Endothelial cell of umbilical vein (primary cell): ENCODE results near the gene NFATC1. TPM values are rescaled to one million over a fixed set of nuclear protein-coding genes. Genes with fewer than 3 reads are reported as not detected.

Experiments used
- BruUV-seq: library from RNA; stranded (reverse); fragments of 400-500 nt; replicated peaks from 2 replicates; lab custom pipeline; 2021; lab: Mats Ljungman, UMichigan
- CTCF ChIA-PET: fragments of 300-600, 350-600 bp; sonication (Branson Sonifier 250); formaldehyde crosslinking; loops from one replicate; lab custom pipeline; 2021; ENCODE audit warnings: antibody characterized with exemption, inconsistent platforms; lab: Charles Lee
- POLR2A ChIA-PET: fragments of 300-600, 350-600 bp; sonication (Branson Sonifier 250); formaldehyde crosslinking; loops from one replicate; lab custom pipeline; 2021; ENCODE audit warnings: antibody characterized with exemption, inconsistent platforms; lab: Charles Lee
- DNase-seq: peaks from one replicate; pipeline ENCODE4 v3.0.0-alpha.2; 2011; ENCODE audit warnings: low read depth, low spot score
- FAIRE-seq: peaks from 2 replicates; lab custom pipeline; 2011; peaks lifted over from hg19 to GRCh38; lab: Jason Lieb, UNC
- H2AFZ ChIP-seq: 2 replicates; pipeline ENCODE4 v1.6.0; 2012; ENCODE audit warnings: low read depth, low read length, control low read depth, inconsistent platforms
- H3K27ac ChIP-seq: 2 replicates; pipeline ENCODE4 v1.5.1; 2011; ENCODE audit warnings: low read depth, mild to moderate bottlenecking, control low read depth, low read length, moderate library complexity; ENCODE audit not compliant: insufficient read depth
- H3K27me3 ChIP-seq, 2 experiments: 2 replicates each; pipeline versions ENCODE4 v1.6.0 to v1.6.1; 2011; ENCODE audit warnings: low read length in 2 of 2, mixed read lengths in 1 of 2; ENCODE audit not compliant: control insufficient read depth in 2 of 2, insufficient read depth in 2 of 2
- H3K36me3 ChIP-seq, 2 experiments: 2 replicates in 1 of 2; 3 replicates in 1 of 2; pipeline ENCODE4 v1.5.1; 2011; ENCODE audit warnings: low read length in 2 of 2, mild to moderate bottlenecking in 1 of 2, moderate library complexity in 1 of 2; ENCODE audit not compliant: control insufficient read depth in 2 of 2, insufficient read depth in 2 of 2; ENCODE audit errors: extremely low read depth in 1 of 2
- H3K4me1 ChIP-seq: 3 replicates; pipeline ENCODE4 v1.5.1; 2011; ENCODE audit warnings: mild to moderate bottlenecking, low read length; ENCODE audit not compliant: control insufficient read depth, insufficient read depth; ENCODE audit errors: extremely low read depth
- H3K4me2 ChIP-seq: 2 replicates; pipeline ENCODE4 v1.6.1; 2011; ENCODE audit warnings: low read length, control low read depth, mixed read lengths; ENCODE audit not compliant: insufficient read depth
- H3K4me3 ChIP-seq, 3 experiments: fragments of 200-600 bp in 1 of 3; sonication (generic), shearing (Covaris generic) in 1 of 3; replicated peaks in 1 of 3; 2 replicates each; pipeline ENCODE4 v1.5.1; 2011 to 2016; ENCODE audit warnings: control low read depth in 3 of 3, low read length in 3 of 3, mild to moderate bottlenecking in 2 of 3, inconsistent platforms in 1 of 3, low read depth in 1 of 3, moderate library complexity in 1 of 3; ENCODE audit not compliant: insufficient read depth in 1 of 3
- H3K79me2 ChIP-seq: 2 replicates; pipeline ENCODE4 v1.6.0; 2012; ENCODE audit warnings: low read length, inconsistent platforms; ENCODE audit not compliant: control insufficient read depth, insufficient read depth
- H3K9ac ChIP-seq: replicated peaks from 2 replicates; pipeline ENCODE3; 2011; ENCODE audit warnings: low read length, control low read depth; ENCODE audit not compliant: insufficient read depth; ENCODE audit errors: extremely low read depth
- H3K9me1 ChIP-seq: replicated peaks from 3 replicates; pipeline ENCODE4 v1.6.0; 2011; ENCODE audit warnings: mild to moderate bottlenecking, low read length; ENCODE audit not compliant: control insufficient read depth, insufficient read depth; ENCODE audit errors: extremely low read depth
- H3K9me3 ChIP-seq: replicated peaks from 2 replicates; pipeline ENCODE4 v1.5.1; 2012; ENCODE audit warnings: low read length, inconsistent platforms; ENCODE audit not compliant: control insufficient read depth, insufficient read depth
- H4K20me1 ChIP-seq: replicated peaks from 2 replicates; pipeline ENCODE3; 2011; ENCODE audit warnings: mild to moderate bottlenecking, low read length; ENCODE audit not compliant: control insufficient read depth, insufficient read depth; ENCODE audit errors: extremely low read depth
- EZH2 ChIP-seq: IDR thresholded peaks from 2 replicates; pipeline ENCODE4 v1.6.1; 2012; ENCODE audit warnings: borderline replicate concordance, low read depth, mild to moderate bottlenecking, moderate library complexity, low read length, inconsistent platforms; ENCODE audit not compliant: severe bottlenecking
- FOS ChIP-seq: IDR thresholded peaks from 2 replicates; pipeline ENCODE4 v1.6.1; 2011; ENCODE audit warnings: mild to moderate bottlenecking, low read length, moderate library complexity, borderline replicate concordance; ENCODE audit not compliant: insufficient read depth
- GATA2 ChIP-seq: IDR thresholded peaks from 2 replicates; pipeline ENCODE4 v1.7.0; 2011; ENCODE audit warnings: low read depth, mild to moderate bottlenecking, moderate library complexity, mixed read lengths, low read length; ENCODE audit not compliant: insufficient read length, insufficient read depth
- MYC ChIP-seq: IDR thresholded peaks from one replicate; pipeline ENCODE4 v1.6.1; 2011; ENCODE audit warnings: mild to moderate bottlenecking, low read depth, low read length
- POLR2A ChIP-seq: IDR thresholded peaks from 2 replicates; pipeline ENCODE4 v1.6.1; 2012; ENCODE audit warnings: low read depth, mild to moderate bottlenecking, control low read depth, low read length
- POLR2AphosphoS5 ChIP-seq: IDR thresholded peaks from 2 replicates; pipeline ENCODE4 v1.6.1; 2012; ENCODE audit warnings: low read depth, mild to moderate bottlenecking, control low read depth, low read length, moderate library complexity; ENCODE audit not compliant: insufficient read depth
- dilution Hi-C: fragments of 300-500 bp; cut with MboI; formaldehyde crosslinking; loops from one replicate; pipeline ENCODE4 v1.15.0; 2019; ENCODE audit warnings: low sequenced_read_pairs; ENCODE audit not compliant: extremely low pct_ligation_motif_present
- intact Hi-C: fragments of 100-400 bp; cut with micrococcal nuclease; formaldehyde crosslinking; loops from one replicate; pipeline ENCODE4 v1.10.0; 2022
- polyA plus RNA-seq, 4 experiments: library from polyadenylated mRNA; depleted of rRNA in 3 of 4; stranded (reverse) in 3 of 4; unstranded in 1 of 4; fragments of >200 nt; gene quantifications; 2 replicates each; pipeline versions ENCODE4 v1.2.1 to v1.2.3, GENCODE V29; 2011 to 2012; ENCODE audit warnings: missing spikeins in 1 of 4
- total RNA-seq: library from RNA; stranded (reverse); gene quantifications from 2 replicates; pipeline ENCODE4 v1.2.3, GENCODE V29; 2021
- TF ChIP-seq, protein P1 (sequence below): IDR thresholded peaks from 2 replicates; pipeline ENCODE4 v1.6.1; 2011; ENCODE audit not compliant: insufficient read depth, insufficient read length
- TF ChIP-seq, protein P2 (sequence below), 2 donors: IDR thresholded peaks; 1 replicate in 1 of 2; 2 replicates in 1 of 2; pipeline ENCODE4 v1.5.1; 2011; ENCODE audit warnings: low read length in 2 of 2, mild to moderate bottlenecking in 2 of 2, moderate library complexity in 2 of 2, control low read depth in 1 of 2, inconsistent platforms in 1 of 2, low read depth in 1 of 2; ENCODE audit not compliant: insufficient read depth in 1 of 2; ENCODE audit errors: extremely low read depth in 1 of 2

NFATC1 gene
- total and polyA plus RNA-seq, 2 donors (not counting 3 experiments of a cell fraction or from before 2014, with no cell fraction given): 11.1 to 30.0 TPM

DNA sequence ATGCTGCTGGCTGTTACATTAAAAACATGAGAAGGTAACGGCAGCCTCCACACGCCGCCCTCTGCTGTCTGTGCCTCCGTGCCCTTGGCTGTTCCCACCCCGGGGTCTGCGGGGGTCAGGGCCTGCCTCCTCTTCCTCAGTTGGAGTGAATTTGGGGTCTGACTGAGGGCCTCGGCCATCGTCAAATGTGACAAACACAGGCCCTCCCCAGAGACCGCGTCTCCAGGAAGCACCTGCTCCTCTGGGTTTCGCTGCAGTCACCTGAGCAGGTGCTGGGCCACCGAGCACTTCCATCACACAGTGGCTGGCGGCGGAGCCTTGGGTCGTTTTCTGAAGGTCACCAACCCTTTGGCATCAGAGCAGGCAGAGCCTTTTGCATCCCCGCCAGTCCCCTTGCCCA, 70.9 kb downstream of the NFATC1 start:
- Histone ChIP-seq H2AFZ (no peak overlapping the region), H3K27me3 (no peaks in the 10 kb centered on the region), H4K20me1 (no peaks in the 10 kb centered on the region), H3K9me1 (no peaks in the 10 kb centered on the region), H3K4me2 (no peak overlapping the region), H3K79me2 (no peaks in the 10 kb centered on the region), H3K4me1 (peaks cover 4% of the 10 kb centered on the region), H3K9ac (no peak overlapping the region), H3K27ac (no peak overlapping the region), H3K4me3 (no peak overlapping the region), H3K9me3 (no peaks in the 10 kb centered on the region), H3K36me3 (peaks cover 0 to 29% of the 10 kb centered on the region in 2 experiments)
- no peak for TF ChIP-seq POLR2AphosphoS5
- TF ChIP-seq EZH2: no peak
- TF ChIP-seq POLR2A: no peak
- TF ChIP-seq, protein P1, sequence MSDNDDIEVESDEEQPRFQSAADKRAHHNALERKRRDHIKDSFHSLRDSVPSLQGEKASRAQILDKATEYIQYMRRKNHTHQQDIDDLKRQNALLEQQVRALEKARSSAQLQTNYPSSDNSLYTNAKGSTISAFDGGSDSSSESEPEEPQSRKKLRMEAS: no peak
- TF ChIP-seq, protein P2, sequence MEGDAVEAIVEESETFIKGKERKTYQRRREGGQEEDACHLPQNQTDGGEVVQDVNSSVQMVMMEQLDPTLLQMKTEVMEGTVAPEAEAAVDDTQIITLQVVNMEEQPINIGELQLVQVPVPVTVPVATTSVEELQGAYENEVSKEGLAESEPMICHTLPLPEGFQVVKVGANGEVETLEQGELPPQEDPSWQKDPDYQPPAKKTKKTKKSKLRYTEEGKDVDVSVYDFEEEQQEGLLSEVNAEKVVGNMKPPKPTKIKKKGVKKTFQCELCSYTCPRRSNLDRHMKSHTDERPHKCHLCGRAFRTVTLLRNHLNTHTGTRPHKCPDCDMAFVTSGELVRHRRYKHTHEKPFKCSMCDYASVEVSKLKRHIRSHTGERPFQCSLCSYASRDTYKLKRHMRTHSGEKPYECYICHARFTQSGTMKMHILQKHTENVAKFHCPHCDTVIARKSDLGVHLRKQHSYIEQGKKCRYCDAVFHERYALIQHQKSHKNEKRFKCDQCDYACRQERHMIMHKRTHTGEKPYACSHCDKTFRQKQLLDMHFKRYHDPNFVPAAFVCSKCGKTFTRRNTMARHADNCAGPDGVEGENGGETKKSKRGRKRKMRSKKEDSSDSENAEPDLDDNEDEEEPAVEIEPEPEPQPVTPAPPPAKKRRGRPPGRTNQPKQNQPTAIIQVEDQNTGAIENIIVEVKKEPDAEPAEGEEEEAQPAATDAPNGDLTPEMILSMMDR (IDR thresholded peaks at IDR 0.05; ENCODE audit: extremely low read depth in 1 of 2, insufficient read depth in 1 of 2, low read depth in 1 of 2, low read length in 2 of 2): no peak
- no peak for TF ChIP-seq MYC
- no peak for TF ChIP-seq GATA2
- TF ChIP-seq FOS: no peak
- ChIA-PET CTCF (no interaction called here), POLR2A (no interaction called here)
- dilution Hi-C loops (no loop called here), intact Hi-C loops (no loop called here)
- no TSS peak for BruUV-seq
- FAIRE-seq (no peak), DNase-seq (no peak)
